HG03196 (cell line): ENCODE data around the gene SLC25A1.

ENCODE experiments used
- ATAC-seq: cut with Tn5 transposase; IDR thresholded peaks from one replicate; pipeline ENCODE4 v1.9.1; 2021; ENCODE audit not compliant: unreplicated experiment

SLC25A1 gene

GRCh38 chr22:19181786-19182471 lies 3.4 kb upstream of the SLC25A1 start:
- ATAC-seq: no peak

- no peak for ATAC-seq
These were observed 2.3 kb upstream of the SLC25A1 start for GRCh38 chr22:19180740-19181410.

GRCh38 chr22:19180234-19180633 lies 1.7 kb upstream of the SLC25A1 start:
- ATAC-seq: no peak

- ATAC-seq: no peak
These were observed 1.0 kb upstream of the SLC25A1 start for GRCh38 chr22:19179497-19180048.

DNA sequence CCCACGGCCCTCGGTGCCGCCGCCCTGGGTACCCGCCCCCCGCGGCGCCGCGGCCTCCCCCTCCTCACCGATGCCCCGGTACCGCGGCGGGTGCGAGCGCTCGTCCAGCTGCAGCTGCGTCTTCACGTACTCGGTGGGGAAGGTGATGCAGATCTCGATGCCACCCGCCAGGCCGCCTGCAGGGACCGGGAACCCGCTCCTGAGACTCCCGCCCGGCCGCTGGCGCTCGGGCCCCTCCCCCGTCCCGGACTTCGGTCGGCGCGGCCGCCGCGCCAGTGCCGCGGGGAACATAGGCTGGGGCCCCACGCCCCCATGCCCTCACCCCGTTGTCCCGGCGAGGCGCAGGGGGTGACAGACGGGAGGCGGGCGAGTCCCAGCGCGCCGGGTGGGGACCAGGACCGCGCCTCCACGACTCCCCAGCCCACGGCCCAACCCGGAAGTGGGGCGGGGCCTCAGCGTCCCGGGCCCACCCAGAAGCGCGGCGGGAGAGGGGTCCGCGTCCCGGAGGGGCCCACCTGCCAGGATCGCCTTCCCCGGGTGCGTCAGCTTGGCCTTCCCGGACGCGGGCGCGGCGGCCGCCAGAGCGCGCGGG lies 375 bp downstream of the SLC25A1 start:
- peak; percentile 16 for ATAC-seq

GRCh38 chr22:19177164-19178064 lies 1.1 kb downstream of the SLC25A1 start:
- no peak for ATAC-seq

- ATAC-seq: no peak
These were observed 1.8 kb downstream of the SLC25A1 start for GRCh38 chr22:19176732-19177131.

- no peak for ATAC-seq
These were observed 2.3 kb downstream of the SLC25A1 start for GRCh38 chr22:19176175-19176643.

- ATAC-seq: no peak
These were observed 2.8 kb downstream of the SLC25A1 start for GRCh38 chr22:19175602-19176174.

DNA sequence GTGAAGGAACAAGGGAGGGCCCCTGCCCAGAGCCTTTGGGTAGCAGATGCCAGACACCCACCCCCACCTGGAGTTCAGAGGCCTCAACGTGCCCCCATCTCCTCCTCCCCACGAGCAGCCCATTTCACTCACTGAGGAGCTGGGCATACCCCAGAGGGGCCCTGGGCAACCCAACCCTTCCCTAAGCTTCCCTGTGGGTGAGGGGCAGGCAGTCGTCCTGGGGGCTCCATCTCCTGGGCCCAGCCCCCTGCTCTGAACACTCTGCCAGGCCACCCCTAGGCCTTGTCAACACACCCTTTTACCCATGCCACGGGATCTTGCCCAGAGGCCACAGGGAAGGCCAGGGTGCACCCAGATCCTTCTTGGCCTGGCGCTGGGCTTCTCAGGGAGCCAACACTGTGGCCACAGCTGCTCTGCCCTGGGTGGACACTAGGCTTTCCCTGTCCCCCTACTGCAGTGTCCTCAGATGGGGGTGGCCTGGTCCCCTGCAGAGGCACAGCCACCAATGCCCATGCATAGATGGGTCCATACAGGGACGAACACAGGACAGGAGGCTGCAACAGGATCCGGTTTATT lies 3.4 kb downstream of the SLC25A1 start:
- no peak for ATAC-seq

- ATAC-seq: no peak
These were observed 4.2 kb downstream of the SLC25A1 start for GRCh38 chr22:19174106-19175025.

GRCh38 chr22:19173047-19174035 lies 5.2 kb downstream of the SLC25A1 start:
- ATAC-seq: no peak

- peak; percentile 1 for ATAC-seq
These were observed 6.1 kb downstream of the SLC25A1 start for GRCh38 chr22:19172213-19173046.

GRCh38 chr22:19169947-19170318 lies 8.6 kb downstream of the SLC25A1 start:
- ATAC-seq: no peak

DNA sequence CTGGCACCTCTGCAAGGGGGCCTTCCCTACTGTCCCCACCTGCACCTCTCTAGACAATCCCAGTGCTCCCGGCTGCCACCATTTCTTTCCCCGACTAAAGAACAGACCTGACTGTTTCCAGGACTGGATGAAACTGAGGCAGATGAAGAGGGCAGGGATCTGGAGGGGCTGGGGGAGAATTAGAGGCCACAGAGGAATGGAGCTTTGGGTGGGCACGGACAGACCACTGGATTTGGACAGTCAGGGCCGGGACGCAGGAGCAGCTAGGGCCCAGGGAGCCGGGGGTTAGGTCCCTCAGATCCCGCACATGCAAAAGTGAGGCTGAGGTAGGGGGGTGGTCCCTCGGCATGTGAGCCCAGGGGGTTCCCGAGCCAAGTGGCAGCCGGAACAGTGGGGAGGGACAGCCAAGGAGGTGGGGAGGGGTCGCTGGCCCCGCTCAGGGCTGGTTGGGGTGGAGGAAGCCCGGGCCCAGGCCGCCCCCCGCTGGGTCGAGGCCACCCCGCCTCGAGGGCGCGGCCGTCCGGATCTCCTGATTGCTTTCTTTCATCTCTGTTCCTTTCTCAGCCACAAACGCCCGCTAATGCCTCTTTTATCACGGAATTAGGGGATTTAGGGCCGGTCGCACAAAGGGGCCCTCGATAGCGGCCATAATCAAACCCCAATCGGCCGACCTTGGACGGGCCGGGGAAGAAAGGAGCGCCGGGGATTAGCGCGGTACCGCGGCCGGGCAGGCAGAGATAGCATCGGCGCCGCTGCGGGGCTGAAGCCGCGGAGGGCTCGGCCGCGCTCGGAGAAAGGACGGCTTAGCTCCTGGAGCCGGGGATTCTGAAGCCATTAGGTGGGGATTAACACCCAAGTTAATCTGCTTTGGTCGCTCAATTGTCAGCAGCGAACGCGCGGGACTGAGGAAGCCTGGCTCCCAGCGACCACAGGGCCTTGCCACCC lies 9.3 kb downstream of the SLC25A1 start:
- no peak for ATAC-seq
